Germinal center (tissue), 1 donor: ENCODE results near the gene PTPRM.

Source experiments
- DNase-seq: peaks from one replicate; pipeline ENCODE4 v3.0.0; 2012; ENCODE audit warnings: mixed read lengths, low spot score

PTPRM gene

GRCh38 chr18:8238507-8238906 lies 671.4 kb downstream of the PTPRM start:
- no peak for DNase-seq

GRCh38 chr18:8241731-8242130 lies 674.6 kb downstream of the PTPRM start:
- no peak for DNase-seq

GRCh38 chr18:8242151-8242696 lies 675.1 kb downstream of the PTPRM start:
- no peak for DNase-seq

DNA sequence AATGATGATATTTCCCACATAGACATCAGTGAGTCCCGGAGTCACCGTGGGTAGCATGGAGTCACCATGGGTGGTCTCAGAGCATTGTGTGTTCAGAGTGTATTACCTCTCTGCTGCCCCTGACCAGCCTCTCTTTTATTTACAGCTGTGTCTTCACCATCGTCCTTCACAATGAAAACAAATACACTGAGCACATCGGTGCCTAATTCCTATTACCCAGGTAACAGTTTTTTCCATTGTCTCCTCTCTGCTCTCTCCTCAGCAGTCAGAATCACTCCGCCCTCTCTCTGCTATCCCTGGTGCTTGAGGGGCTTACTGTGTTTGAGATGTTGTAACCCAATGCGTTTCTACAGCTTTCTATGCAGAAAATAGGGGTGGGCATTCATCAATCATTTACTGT lies 680.6 kb downstream of the PTPRM start:
- no peak for DNase-seq

DNA sequence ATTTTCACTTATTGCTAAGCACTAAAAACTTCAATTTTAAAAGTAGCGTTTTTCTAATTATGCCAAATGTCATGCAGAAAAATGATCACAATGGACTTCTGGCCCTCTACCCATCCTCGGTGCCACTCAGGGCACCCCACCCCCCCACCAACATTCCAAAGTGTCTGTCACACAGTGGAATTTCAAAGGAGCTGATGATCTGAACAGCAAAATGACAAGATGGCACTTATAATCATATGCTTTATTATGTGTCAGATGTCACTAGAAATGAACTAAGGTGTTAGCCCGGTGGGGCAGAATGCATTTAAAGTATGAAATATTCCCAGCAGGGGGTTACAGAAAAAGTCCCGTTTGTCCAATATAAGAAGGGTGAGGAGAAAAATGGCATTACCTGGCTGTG lies 681.5 kb downstream of the PTPRM start:
- DNase-seq = no peak

- DNase-seq = no peak
These were observed 682.7 kb downstream of the PTPRM start for GRCh38 chr18:8249811-8250210.

DNA sequence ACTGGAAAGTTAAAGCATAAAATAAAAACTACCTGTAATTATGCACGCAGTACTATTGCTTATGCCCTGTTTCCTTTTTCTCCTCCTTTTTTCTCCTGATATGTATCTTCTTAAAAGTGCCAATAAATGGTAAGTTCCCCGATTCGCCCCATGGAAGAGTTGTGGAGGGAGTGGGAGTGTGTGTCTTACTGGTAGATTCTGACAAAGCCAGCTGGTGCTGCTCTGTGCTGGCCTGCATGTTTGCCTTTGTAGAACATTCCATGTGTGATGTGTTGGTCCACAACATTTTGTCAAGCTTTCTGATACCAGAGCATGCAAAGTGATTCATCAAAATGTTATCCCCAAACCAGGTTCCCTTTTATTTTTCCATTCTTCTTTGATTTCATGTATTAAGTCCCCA lies 685.3 kb downstream of the PTPRM start:
- DNase-seq = no peak

GRCh38 chr18:8253944-8254343 lies 686.8 kb downstream of the PTPRM start:
- no peak for DNase-seq

DNA sequence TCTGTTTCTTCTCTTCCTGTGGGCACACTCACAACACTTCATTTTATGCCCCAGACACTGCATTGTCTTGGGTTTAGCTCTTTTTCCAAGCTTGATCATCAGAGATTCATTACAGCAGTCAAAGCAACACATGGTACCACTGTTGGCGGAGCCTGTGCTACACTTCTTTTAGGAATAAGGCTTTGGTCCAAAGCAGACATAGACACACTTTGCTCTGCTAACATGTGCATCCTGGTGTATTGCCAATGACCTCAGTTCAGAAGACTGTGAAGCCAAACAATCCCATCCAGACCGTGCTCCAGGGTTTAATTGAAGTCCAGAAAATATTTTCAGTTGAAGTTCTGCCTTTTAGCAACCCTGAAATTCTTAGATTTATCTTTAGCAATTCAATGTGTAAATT lies 687.5 kb downstream of the PTPRM start:
- DNase-seq = no peak

GRCh38 chr18:8257851-8258434 lies 690.8 kb downstream of the PTPRM start:
- DNase-seq = no peak

DNA sequence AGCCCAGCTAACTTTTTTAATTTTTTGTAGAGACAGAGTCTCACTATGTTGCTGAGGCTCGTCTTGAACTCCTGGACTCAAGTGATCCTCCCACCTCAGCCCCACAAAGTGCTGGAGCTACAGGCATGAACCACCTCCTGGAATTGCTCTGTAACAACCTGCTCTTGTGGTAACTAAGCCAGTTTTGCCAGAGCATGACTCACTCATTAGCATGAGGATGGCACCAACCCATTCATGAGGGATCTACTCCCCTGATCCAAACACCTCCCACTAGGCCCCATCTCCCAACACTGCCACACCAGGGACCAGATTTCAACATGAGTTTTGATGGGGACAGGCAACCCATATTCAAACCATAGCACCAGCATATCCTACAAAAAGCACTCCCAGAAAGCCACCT lies 693.2 kb downstream of the PTPRM start:
- no peak for DNase-seq

GRCh38 chr18:8260827-8261226 lies 693.7 kb downstream of the PTPRM start:
- no peak for DNase-seq

DNA sequence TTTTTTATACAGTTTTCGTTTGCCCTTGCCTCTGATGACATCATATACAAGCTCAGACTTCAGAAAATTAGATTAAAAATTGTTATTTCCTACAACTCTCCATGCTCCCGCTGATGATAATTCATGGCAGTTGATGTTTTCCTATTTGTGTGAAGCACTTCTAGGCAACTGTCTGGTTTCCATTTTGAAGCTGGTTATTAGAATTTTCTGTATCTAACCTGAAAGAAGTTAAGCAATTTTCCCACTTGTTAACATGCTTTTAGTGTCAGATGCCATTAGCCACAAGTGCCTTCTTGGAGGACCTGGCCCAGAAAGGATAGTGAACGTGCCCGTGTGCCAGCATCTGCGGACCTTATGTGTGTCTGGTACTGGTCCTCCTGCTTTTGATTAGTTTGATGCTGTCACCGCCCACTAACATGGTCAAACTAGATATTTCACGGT lies 694.6 kb downstream of the PTPRM start:
- DNase-seq = no peak

GRCh38 chr18:8262221-8262620 lies 695.1 kb downstream of the PTPRM start:
- no peak for DNase-seq

DNA sequence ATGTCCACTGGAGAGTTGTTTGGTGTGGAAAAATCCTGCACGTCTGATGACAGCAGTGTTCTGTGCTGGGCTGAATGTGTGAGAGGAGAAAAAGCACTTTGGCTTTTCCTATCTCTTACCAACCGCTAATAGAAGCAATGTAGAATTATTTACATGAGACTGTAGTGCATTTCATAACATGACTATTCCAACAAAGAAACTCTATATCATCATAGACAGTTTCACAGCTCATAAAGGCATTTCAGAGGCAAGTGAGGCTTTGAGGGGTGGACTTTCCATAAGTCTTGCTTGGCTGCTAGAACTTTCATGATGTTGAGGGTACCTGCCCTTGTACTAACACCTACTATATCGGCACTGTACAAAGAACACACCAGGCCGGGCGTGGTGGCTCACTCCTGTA lies 697.0 kb downstream of the PTPRM start:
- no peak for DNase-seq

DNA sequence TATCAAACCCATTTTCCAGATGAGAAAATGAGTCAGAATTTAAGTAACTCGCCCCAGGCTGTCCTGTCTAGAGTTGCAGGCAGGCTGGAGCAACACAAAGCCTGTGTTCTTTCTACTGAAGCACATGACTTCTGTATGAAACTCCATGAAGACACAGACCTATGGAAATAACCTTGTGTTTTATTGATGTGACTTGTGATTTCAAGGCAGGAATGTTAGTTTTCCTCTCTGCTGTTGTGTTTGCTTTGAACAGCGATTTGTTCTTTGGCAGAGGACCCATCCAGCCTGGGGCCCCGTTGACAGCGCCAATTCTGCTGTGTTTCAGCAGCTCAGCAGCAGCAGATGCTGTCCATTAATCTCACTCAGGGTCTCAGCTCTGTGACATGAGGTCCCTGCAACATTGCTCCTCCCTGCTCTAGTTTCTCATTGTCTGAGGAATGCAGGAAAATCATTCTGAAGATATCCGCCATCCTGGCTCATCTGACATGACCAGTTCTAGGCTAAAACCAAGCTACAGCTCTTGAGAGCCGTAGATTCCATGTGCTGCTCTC lies 697.8 kb downstream of the PTPRM start:
- DNase-seq = no peak

GRCh38 chr18:8272254-8272653 lies 705.1 kb downstream of the PTPRM start:
- DNase-seq = no peak

DNA sequence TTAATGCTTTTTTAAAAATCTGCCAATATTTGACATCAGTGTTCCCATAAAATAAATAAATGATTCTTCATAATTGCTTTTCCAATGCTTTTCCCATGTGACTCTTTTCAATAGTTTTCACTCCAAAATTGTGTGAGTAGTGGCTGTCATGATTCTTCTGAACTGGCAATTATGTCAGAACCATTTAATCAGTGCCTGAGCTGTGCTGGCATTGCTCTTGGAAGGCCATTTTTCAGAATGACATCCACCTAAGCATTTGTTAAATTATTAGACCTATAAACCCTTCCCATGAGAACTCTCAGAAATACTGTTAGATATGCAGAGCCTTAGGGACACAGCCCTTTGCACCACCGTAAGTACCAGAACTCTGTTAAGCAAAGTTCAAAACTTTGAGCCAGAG lies 707.3 kb downstream of the PTPRM start:
- no peak for DNase-seq

- DNase-seq = no peak
These were observed 709.3 kb downstream of the PTPRM start for GRCh38 chr18:8276406-8276805.

DNA sequence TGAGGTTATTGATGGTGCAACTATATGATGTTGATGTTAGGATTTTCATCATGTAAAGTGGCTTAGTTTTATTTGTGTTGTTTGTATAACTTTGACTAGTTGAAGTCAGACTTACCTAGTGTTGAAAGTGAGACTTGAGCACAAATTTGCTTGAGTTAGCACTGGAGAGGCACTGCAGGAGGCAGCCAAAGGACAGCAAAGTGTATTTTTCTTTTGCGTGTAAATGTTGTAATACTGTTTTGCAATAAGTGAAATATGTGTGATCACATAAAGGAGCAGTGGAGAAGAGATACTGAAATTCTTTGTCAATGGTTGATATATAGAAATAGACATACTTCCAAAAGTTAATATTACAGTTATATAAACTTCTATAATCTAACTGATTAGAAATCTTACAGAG lies 710.2 kb downstream of the PTPRM start:
- DNase-seq = no peak

- no peak for DNase-seq
These were observed 712.2 kb downstream of the PTPRM start for GRCh38 chr18:8279346-8279745.

GRCh38 chr18:8279781-8280330 lies 712.7 kb downstream of the PTPRM start:
- DNase-seq = no peak

DNA sequence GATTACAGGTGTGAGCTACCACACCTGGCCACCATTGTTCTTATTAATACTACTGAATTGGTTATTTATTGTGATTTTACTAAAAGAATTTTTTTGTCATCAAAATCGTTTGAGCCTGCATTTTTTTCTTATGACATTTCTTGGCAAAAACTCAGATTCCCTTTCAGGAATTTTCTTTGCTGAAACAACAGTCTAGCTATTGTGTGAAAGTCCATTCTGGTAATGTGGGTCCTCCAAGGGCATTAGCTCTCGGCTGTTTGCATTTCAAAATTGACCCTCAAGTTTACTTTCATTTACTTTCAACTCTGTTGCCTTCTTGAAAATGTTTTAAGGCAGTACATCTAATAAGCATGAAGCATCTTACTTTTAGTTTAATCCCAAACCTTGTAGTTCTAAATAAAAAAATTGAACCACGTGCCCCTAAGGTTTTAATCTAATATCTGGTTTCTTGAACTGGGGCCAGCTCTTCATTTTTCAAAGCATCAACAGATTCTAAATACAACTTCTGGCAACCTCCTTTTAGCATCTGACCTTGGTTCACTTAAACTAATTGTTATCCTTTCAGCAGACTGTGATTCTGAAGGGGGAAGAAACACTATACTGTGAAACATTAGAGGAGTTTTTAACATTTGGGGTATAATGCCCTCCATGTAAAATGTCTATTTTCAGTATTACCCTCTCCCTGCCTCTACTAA lies 716.9 kb downstream of the PTPRM start:
- DNase-seq = no peak
